Stimulated activated CD4-positive, alpha-beta T cell treated with anti-CD3 and anti-CD28 coated beads, Interleukin-15, amount 100 ng/mL, for 48 hours (primary cell): ENCODE measurements around the gene NAV3.

Source experiments
- DNase-seq, 2 donors: peaks; one replicate each; pipeline ENCODE4 v3.0.0-alpha.2; 2020; ENCODE audit warnings: low read depth in 2 of 2

The NAV3 gene

DNA sequence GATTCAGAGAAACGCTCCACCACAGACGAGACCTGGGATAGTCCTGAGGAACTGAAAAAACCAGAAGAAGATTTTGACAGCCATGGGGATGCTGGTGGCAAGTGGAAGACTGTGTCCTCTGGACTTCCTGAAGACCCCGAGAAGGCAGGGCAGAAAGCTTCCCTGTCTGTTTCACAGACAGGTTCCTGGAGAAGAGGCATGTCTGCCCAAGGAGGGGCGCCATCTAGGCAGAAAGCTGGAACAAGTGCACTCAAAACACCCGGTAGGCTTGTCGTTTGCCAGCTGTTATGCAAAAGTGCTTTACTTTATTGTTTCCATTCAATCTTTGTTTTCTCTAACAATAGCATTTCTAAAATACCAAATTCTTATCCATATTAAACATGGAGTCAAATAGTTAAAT lies 287.3 kb downstream of the NAV3 start:
- DNase-seq = no peak

DNA sequence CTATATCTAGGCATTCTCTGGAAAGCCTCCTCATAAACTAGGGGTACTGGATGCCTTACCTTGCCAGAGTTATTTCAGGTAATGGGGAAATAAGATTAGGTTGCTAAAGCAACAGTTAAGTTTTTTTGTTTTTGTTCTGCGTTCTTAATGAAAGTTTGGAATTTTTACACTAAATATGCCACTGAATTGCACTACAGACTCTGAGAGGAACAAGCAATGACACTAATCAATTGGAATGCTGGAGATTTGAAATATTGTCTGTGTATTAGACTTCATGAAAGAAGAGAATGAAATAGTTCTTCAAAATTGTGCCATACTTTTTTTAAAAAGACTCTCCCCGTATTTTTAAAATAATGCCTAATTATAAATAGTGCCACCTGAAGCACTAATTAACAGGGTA lies 287.8 kb downstream of the NAV3 start:
- DNase-seq = no peak

GRCh38 chr12:78119351-78119918 lies 288.7 kb downstream of the NAV3 start:
- DNase-seq = no peak

DNA sequence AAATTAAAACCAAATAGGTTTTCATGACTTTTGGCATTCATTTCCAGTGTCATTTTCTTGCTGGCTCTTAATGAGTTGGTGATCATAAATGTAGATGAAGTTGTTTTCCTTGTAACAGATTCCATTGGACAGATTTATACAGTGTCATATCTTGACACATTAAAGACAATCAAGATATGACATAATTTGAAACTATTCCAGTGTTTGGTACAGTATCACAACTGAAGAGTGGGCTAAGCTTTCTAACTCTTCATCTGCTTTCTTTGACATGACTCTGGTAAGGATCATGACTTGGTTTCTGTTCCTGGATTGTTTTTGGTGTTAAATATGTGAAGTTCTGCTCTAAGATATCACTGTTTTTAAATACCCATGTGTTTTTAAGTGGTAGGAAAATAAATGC lies 289.6 kb downstream of the NAV3 start:
- no peak for DNase-seq

- no peak for DNase-seq
Observed at GRCh38 chr12:78120866-78121560, 290.3 kb downstream of the NAV3 start.

- DNase-seq = no peak
Observed at GRCh38 chr12:78121969-78122610, 291.4 kb downstream of the NAV3 start.

DNA sequence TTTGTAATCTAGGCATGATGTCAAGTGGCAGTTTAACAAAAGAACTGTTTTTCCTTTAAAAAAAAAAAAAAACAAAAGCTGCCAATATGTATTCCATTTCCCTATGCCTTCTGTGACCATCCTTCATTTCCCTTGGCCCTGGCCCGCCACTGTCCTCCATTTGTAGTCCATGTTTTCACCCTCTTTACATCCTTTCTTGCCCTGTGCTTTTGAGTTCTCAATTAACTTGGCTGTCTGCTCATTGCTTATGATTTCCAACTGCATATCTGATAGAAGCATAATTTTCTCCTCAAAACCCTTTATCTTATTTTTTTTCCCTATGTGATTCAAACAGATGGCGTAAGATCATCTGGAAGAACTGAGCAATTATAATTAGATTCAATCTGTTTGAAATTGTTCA lies 297.5 kb downstream of the NAV3 start:
- no peak for DNase-seq

DNA sequence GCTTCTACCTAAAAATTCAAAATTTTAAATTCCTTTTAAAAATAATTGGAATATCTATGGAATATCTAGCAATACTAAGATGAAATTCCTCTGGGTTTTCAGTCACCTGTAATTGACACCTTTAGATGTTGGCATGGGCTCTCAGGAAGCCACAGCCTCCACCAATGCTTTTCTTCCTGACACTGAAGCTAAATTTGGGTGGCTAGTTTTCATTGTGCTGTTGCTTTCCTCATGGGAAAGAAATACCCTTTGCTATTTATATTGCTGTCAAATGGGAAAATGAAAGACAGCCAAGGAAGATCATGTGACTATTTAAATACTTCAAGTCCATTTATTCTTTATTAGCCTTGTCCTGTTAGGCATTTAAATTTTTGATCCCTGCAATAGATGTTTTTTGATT lies 313.0 kb downstream of the NAV3 start:
- no peak for DNase-seq

DNA sequence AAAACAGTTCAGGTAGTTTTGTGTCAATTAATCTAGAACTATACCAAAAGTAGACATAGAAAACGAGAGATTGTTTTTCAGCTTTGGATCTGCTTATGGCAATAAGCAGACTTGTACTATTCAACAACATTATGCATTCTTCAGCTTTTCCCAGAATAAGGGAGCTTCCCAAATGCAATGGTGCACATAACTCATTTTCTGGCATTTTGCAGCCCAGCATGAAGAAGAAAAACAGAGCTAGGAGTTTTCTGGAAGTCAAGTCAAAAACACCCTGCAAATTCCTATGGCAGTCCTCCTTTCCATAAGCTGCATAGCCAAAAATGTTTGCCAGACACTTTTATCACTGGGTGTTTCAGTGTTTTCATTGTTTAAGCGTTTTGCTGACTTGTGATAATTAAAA lies 314.7 kb downstream of the NAV3 start:
- DNase-seq = no peak

DNA sequence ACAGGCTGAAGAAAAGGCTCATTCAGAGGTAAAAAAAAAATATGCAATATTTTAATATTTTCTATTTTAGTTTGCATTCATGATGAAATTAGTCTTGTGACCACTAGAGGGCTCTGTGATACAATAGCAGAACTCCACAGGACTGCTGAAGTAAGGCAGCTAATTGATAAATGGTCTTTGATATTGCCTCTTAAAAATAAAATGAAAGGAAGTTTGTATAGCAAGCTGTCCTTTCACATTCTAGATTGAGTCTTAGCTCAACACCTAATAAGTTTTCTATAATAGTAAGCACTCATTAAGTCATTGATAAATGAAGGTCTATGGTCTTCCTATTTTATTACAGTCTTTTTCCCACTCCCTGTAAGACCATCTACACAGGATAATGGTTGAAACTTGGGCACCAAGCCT lies 315.7 kb downstream of the NAV3 start:
- no peak for DNase-seq

- no peak for DNase-seq
Observed at GRCh38 chr12:78149459-78149858, 318.8 kb downstream of the NAV3 start.

DNA sequence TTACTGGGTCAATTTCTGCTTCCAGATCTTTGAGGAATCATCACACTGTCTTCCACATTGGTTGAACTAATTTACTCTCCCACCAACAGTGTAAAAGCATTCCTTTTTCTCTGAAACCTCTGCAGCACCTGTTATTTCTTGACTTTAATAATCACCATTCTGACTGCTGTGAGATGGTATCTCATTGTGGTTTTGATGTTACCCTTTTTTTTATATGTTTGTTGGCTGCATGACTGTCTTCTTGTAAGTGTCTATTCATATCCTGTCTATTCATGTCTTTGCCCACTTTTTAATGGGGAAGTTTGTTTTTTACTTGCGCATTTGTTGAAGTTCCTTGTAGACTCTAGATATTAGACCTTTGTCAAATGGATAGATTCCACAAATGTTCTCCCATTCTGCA lies 324.9 kb downstream of the NAV3 start:
- DNase-seq = no peak

DNA sequence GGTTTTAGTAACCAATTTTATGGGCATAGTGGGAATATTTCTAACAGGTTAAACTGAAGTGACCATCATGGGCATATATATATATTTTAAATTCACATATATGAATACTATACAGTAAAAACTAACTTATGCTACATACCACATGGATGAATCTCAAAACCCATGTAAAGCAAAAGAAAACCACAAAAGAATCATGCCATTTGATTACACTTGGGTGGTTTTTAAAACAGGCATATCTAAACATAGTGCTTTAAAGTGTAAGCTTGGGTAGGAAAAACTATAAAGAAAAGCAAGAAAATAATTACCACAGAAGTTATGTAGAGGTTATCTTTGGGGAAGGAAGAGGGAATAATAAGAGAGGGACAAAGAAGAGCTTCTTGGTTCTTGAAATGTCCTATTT lies 326.1 kb downstream of the NAV3 start:
- no peak for DNase-seq

GRCh38 chr12:78157199-78157598 lies 326.5 kb downstream of the NAV3 start:
- DNase-seq = no peak

DNA sequence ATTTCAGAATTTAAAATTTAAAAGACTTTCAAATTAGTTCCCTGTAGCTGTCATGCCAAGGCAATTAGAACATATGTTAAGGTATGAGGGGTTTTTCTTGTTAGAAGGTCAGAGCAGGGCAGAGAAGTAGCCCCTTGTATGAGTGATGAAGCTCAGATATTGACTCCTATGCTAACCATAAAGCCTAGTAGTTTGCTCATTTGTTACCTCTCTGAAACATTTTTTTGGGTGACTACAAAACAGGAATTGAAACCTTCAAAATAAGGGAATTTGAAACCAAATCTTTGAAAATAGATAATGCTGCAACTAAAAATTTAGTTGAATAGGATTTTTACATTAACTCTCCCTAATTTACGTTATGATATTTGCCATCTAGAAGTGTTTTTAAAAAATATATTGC lies 333.5 kb downstream of the NAV3 start:
- no peak for DNase-seq

GRCh38 chr12:78167510-78167909 lies 336.8 kb downstream of the NAV3 start:
- no peak for DNase-seq

GRCh38 chr12:78171061-78171460 lies 340.4 kb downstream of the NAV3 start:
- DNase-seq = no peak

DNA sequence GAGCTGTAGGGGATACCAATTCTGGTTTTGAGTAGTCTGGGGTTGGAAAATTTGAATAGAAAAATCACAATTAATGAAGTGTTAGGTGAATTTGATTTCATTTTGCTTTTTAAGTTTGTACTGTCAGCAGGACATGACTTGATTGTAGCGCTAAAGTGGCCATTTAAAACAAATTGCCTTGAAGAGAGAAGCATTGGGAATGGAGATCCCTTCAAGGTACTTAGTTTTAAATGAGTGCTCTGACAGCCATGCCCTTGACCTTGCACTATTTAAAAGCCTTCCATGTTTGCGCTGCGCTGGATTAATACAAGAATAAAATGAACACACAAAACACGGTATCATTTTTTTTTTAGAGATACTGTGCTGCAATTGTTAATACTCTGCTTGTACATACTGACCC lies 345.9 kb downstream of the NAV3 start:
- DNase-seq = no peak

DNA sequence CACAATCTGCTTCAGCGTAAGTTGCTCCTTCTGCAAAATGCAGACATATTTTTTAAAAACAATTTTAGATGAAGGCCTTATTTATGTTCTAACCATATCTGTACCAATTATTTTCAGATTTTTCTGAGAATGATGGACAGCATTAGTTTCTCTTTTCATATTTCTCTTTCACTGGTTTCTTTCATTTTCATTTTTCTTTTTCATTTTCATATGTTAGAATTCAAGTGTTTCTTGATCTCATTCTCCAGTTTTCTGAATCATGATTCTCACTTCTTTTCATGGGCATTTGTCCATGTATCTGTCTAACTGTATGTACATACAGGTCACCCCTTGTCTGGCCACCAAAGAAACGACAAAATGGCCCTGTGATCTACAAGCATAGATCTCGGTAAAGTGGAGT lies 346.6 kb downstream of the NAV3 start:
- DNase-seq = no peak

DNA sequence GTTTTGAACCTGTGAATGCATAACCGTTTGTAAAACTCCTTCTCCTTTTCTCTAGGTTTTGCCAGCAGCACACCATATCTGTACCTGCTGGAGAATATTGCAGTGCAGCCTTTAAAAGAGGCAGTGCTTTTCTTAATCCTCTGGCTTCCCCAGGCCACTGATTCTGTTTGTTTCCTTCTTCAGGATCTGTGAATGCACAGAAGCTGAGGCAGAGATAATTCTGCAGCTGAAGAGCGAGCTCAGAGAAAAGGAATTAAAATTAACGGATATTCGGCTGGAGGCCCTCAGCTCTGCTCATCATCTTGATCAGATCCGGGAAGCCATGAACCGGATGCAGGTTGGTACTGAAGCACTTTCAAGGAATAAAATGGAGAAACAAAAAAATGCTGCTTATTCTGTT lies 348.7 kb downstream of the NAV3 start:
- no peak for DNase-seq

DNA sequence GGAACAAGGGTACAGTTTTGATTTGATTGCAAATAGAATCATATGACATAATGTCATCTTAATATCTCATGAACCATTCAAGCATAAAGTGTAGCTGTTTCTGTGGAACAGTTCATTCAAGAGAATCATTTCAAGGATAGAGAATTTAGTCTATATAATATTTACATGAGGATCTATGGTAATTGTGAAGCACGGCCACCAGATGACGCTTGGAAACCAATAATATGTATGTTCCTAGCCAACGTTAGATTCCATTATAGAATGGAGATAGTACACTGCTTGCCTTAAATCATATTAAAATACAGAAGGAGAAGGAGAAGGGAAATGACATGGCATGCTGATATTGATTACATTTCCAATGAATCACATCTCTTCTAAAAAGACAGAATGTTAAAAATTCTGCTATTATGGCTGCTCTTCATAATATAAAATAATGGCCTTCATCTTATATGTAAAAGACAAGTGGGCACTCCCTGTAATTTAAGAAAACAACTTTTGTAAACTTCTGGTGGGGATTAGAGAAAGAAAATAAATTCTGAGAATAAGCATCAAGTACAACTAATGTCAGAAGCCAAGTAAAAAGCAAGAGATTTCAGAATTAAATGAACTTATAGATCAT lies 351.0 kb downstream of the NAV3 start:
- no peak for DNase-seq

DNA sequence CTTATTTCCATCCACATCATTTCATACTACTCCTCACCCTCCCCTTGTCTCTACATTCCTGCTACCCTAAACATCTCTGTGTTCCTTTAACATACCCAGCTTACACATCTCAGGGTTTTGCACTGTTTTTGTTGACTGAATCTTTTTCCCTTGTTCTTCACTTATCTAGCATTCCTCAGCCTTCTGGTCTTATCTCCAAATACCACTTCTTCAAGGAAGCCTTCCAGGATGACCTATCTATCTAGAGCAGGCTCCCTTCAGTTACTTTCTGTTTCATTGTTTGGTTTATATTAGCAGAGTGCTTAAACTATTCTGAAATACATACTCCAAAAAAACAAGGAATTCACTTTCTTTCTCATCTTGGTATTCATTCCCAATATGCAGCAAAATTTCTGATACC lies 353.1 kb downstream of the NAV3 start:
- DNase-seq = no peak

GRCh38 chr12:78185109-78185508 lies 354.4 kb downstream of the NAV3 start:
- no peak for DNase-seq
